Chondrocyte (in vitro differentiated cells): ENCODE results near the gene VTA1. TPM values are rescaled to one million over a fixed set of nuclear protein-coding genes. Genes with fewer than 3 reads are reported as not detected.
"Not testable (repeated sequence)": the region's sequence is repeated elsewhere in the genome, so short reads cannot be mapped to it uniquely, and the experiment has no call there.

ENCODE experiments used
- DNase-seq: peaks from one replicate; pipeline ENCODE4 v3.0.0; 2021; ENCODE audit warnings: mixed read lengths, low spot score
- H3K27ac Mint-ChIP-seq: one replicate; pipeline ENCODE4 v1.8.0; 2021; ENCODE audit warnings: mild to moderate bottlenecking, moderate library complexity, mixed read lengths; ENCODE audit not compliant: unreplicated experiment
- H3K27me3 Mint-ChIP-seq: 2 replicates; pipeline ENCODE4 v1.8.0; 2021; ENCODE audit warnings: low read depth, mixed read lengths
- H3K36me3 Mint-ChIP-seq: 2 replicates; pipeline ENCODE4 v1.8.0; 2021; ENCODE audit warnings: low read depth, mixed read lengths
- H3K4me1 Mint-ChIP-seq: 2 replicates; pipeline ENCODE4 v1.8.0; 2021; ENCODE audit warnings: low read depth, mild to moderate bottlenecking, mixed read lengths
- H3K4me3 Mint-ChIP-seq: one replicate; pipeline ENCODE4 v1.8.0; 2021; ENCODE audit warnings: mild to moderate bottlenecking, moderate library complexity, mixed read lengths; ENCODE audit not compliant: unreplicated experiment
- H3K9me3 Mint-ChIP-seq: 2 replicates; pipeline ENCODE4 v1.8.0; 2021; ENCODE audit warnings: low read depth, mixed read lengths
- CTCF ChIP-seq: fragments of 200-600 bp; sonication (generic); IDR thresholded peaks from 2 replicates; pipeline ENCODE4 v1.5.0; 2021; ENCODE audit warnings: antibody characterized with exemption, mild to moderate bottlenecking, moderate library complexity
- total RNA-seq: library from RNA; stranded (reverse); gene quantifications from 3 replicates; pipeline ENCODE4 v1.2.1, GENCODE V29; 2021

The VTA1 gene
- total RNA-seq, 1 donor from 2014 or later: 39.3 TPM

GRCh38 chr6:142223938-142224337 is 76.9 kb downstream of the VTA1 start:
- Mint-ChIP-seq H3K4me1 (no peaks in the 10 kb centered on the region), H3K27ac (no peak overlapping the region), H3K27me3 (no peaks in the 10 kb centered on the region), H3K4me3 (no peak overlapping the region), H3K9me3 (peaks cover 12% of the 10 kb centered on the region), H3K36me3 (peaks cover 3% of the 10 kb centered on the region)
- no peak for DNase-seq
- no peak for TF ChIP-seq CTCF

- Mint-ChIP-seq H3K4me3 (no peak overlapping the region), H3K9me3 (peaks cover 12% of the 10 kb centered on the region), H3K36me3 (peaks cover 1% of the 10 kb centered on the region), H3K27ac (no peak overlapping the region), H3K27me3 (no peaks in the 10 kb centered on the region), H3K4me1 (no peaks in the 10 kb centered on the region)
- no peak for TF ChIP-seq CTCF
- no peak for DNase-seq
These were observed 78.1 kb downstream of the VTA1 start for GRCh38 chr6:142225115-142225514.

- no peak for DNase-seq
- Mint-ChIP-seq H3K9me3 (peaks cover 12% of the 10 kb centered on the region), H3K4me1 (no peaks in the 10 kb centered on the region), H3K36me3 (no peaks in the 10 kb centered on the region), H3K27me3 (no peaks in the 10 kb centered on the region), H3K27ac (no peak overlapping the region), H3K4me3 (no peak overlapping the region)
- TF ChIP-seq CTCF: no peak
These were observed 78.5 kb downstream of the VTA1 start for GRCh38 chr6:142225552-142225951.

- DNase-seq: no peak
- no peaks in the 10 kb centered on the region for H3K27me3 Mint-ChIP-seq
- no peak overlapping the region for H3K27ac Mint-ChIP-seq
These were observed 79.7 kb downstream of the VTA1 start for GRCh38 chr6:142226731-142227130.

GRCh38 chr6:142229518-142230270 is 82.6 kb downstream of the VTA1 start:
- H3K36me3 Mint-ChIP-seq, H3K27me3 Mint-ChIP-seq, H3K4me1 Mint-ChIP-seq, H3K4me3 Mint-ChIP-seq, H3K27ac Mint-ChIP-seq, DNase-seq: not testable (repeated sequence)
- peaks cover 12% of the 10 kb centered on the region for H3K9me3 Mint-ChIP-seq

More at GRCh38 chr6:142226731-142227130, 79.7 kb downstream of the VTA1 start:
- H3K36me3 Mint-ChIP-seq: no peaks in the 10 kb centered on the region
- no peak overlapping the region for H3K4me3 Mint-ChIP-seq
- peaks cover 12% of the 10 kb centered on the region for H3K9me3 Mint-ChIP-seq
- no peaks in the 10 kb centered on the region for H3K4me1 Mint-ChIP-seq
- no peak for TF ChIP-seq CTCF
